Hepatocyte (in vitro differentiated cells): Measurements from ENCODE around the gene TBKBP1.

Source experiments
- CTCF ChIP-seq: fragments of 200-600 bp; sonication (generic); IDR thresholded peaks from 2 replicates; pipeline ENCODE4 v1.5.1; 2016; ENCODE audit warnings: antibody characterized with exemption, mild to moderate bottlenecking; ENCODE audit not compliant: poor library complexity
- EZH2 ChIP-seq: fragments of 200-600 bp; sonication (generic); IDR thresholded peaks from 2 replicates; pipeline ENCODE4 v1.6.1; 2016; ENCODE audit warnings: antibody characterized with exemption, mild to moderate bottlenecking, borderline replicate concordance

- TF ChIP-seq CTCF (no peak), EZH2 (no peak)
Measured at GRCh38 chr17:47731396-47731795, 37.4 kb downstream of the TBKBP1 start.
